Measurements from ENCODE around the gene KRTAP10-2.

The KRTAP10-2 gene

GRCh38 chr21:44514218-44514520 is 37.1 kb downstream of the KRTAP10-2 start:
- Histone ChIP-seq H3K9me3 (ENCODE audit: control insufficient read depth in 5 of 5, low read length in 5 of 5) (peaks cover 0 to 4% (median 0%) of the 10 kb centered on the region in 5 donors), H3K4me1 (ENCODE audit: control insufficient read depth in 5 of 5, insufficient read depth in 5 of 5, low read length in 5 of 5) (peaks cover 0 to 7% (median 6%) of the 10 kb centered on the region in 5 donors), H3K27me3 (ENCODE audit: control insufficient read depth in 5 of 5, insufficient read depth in 4 of 5, low read length in 5 of 5) (peaks cover 0 to 27% (median 17%) of the 10 kb centered on the region in 5 donors), H3K4me3 (ENCODE audit: low read depth in 1 of 5, low read length in 5 of 5) (no peak overlapping the region), H3K27ac (ENCODE audit: low read depth, low read length) (no peak overlapping the region), H3K36me3 (ENCODE audit: control insufficient read depth in 5 of 5, insufficient read depth in 5 of 5, low read length in 5 of 5) (peaks cover 0 to 6% (median 0%) of the 10 kb centered on the region in 5 donors), H3K9ac (ENCODE audit: low read length in 5 of 5) (no peak overlapping the region)

GRCh38 chr21:44513389-44514217 is 37.7 kb downstream of the KRTAP10-2 start:
- H3K9me3 ChIP-seq (ENCODE audit: control insufficient read depth in 5 of 5, low read length in 5 of 5): peaks cover 0 to 4% (median 0%) of the 10 kb centered on the region in 5 donors
- peaks cover 0 to 7% (median 6%) of the 10 kb centered on the region in 5 donors for H3K4me1 ChIP-seq (ENCODE audit: control insufficient read depth in 5 of 5, insufficient read depth in 5 of 5, low read length in 5 of 5)
- H3K4me3 ChIP-seq (ENCODE audit: low read depth in 1 of 5, low read length in 5 of 5): no peak overlapping the region
- peaks cover 0 to 6% (median 0%) of the 10 kb centered on the region in 5 donors for H3K36me3 ChIP-seq (ENCODE audit: control insufficient read depth in 5 of 5, insufficient read depth in 5 of 5, low read length in 5 of 5)
- no peak overlapping the region for H3K27ac ChIP-seq (ENCODE audit: low read depth, low read length)
- H3K9ac ChIP-seq (ENCODE audit: low read length in 5 of 5): no peak overlapping the region
- H3K27me3 ChIP-seq (ENCODE audit: control insufficient read depth in 5 of 5, insufficient read depth in 4 of 5, low read length in 5 of 5): peaks cover 0 to 31% (median 22%) of the 10 kb centered on the region in 5 donors

- no peak overlapping the region for H3K4me3 ChIP-seq (ENCODE audit: low read depth in 1 of 5, low read length in 5 of 5)
- H3K4me1 ChIP-seq (ENCODE audit: control insufficient read depth in 5 of 5, insufficient read depth in 5 of 5, low read length in 5 of 5): peaks cover 0 to 7% (median 6%) of the 10 kb centered on the region in 5 donors
- peaks cover 0 to 34% (median 27%) of the 10 kb centered on the region in 5 donors for H3K27me3 ChIP-seq (ENCODE audit: control insufficient read depth in 5 of 5, insufficient read depth in 4 of 5, low read length in 5 of 5)
- no peak overlapping the region for H3K27ac ChIP-seq (ENCODE audit: low read depth, low read length)
- no peak overlapping the region for H3K9ac ChIP-seq (ENCODE audit: low read length in 5 of 5)
- H3K9me3 ChIP-seq (ENCODE audit: control insufficient read depth in 5 of 5, low read length in 5 of 5): peaks cover 0 to 4% (median 0%) of the 10 kb centered on the region in 5 donors
- peaks cover 0 to 6% (median 0%) of the 10 kb centered on the region in 5 donors for H3K36me3 ChIP-seq (ENCODE audit: control insufficient read depth in 5 of 5, insufficient read depth in 5 of 5, low read length in 5 of 5)
Observed at GRCh38 chr21:44512496-44513388, 38.6 kb downstream of the KRTAP10-2 start.

- Histone ChIP-seq H3K4me1 (ENCODE audit: control insufficient read depth in 5 of 5, insufficient read depth in 5 of 5, low read length in 5 of 5) (peaks cover 0 to 7% (median 6%) of the 10 kb centered on the region in 5 donors), H3K4me3 (ENCODE audit: low read depth in 1 of 5, low read length in 5 of 5) (no peak overlapping the region), H3K9ac (ENCODE audit: low read length in 5 of 5) (no peak overlapping the region), H3K36me3 (ENCODE audit: control insufficient read depth in 5 of 5, insufficient read depth in 5 of 5, low read length in 5 of 5) (peaks cover 0 to 6% (median 0%) of the 10 kb centered on the region in 5 donors), H3K27ac (ENCODE audit: low read depth, low read length) (no peak overlapping the region), H3K27me3 (ENCODE audit: control insufficient read depth in 5 of 5, insufficient read depth in 4 of 5, low read length in 5 of 5) (peaks cover 0 to 34% (median 27%) of the 10 kb centered on the region in 5 donors), H3K9me3 (ENCODE audit: control insufficient read depth in 5 of 5, low read length in 5 of 5) (no peaks in the 10 kb centered on the region)
Observed at GRCh38 chr21:44511938-44512275, 39.4 kb downstream of the KRTAP10-2 start.

GRCh38 chr21:44511219-44511937 is 39.9 kb downstream of the KRTAP10-2 start:
- H3K27me3 ChIP-seq (ENCODE audit: control insufficient read depth in 5 of 5, insufficient read depth in 4 of 5, low read length in 5 of 5): peaks cover 0 to 35% (median 27%) of the 10 kb centered on the region in 5 donors
- no peak overlapping the region for H3K9ac ChIP-seq (ENCODE audit: low read length in 5 of 5)

GRCh38 chr21:44510508-44511218 is 40.6 kb downstream of the KRTAP10-2 start:
- Histone ChIP-seq H3K4me1 (ENCODE audit: control insufficient read depth in 5 of 5, insufficient read depth in 5 of 5, low read length in 5 of 5) (peaks cover 0 to 7% (median 6%) of the 10 kb centered on the region in 5 donors), H3K27me3 (ENCODE audit: control insufficient read depth in 5 of 5, insufficient read depth in 4 of 5, low read length in 5 of 5) (peaks cover 0 to 37% (median 27%) of the 10 kb centered on the region in 5 donors), H3K9me3 (ENCODE audit: control insufficient read depth in 5 of 5, low read length in 5 of 5) (no peaks in the 10 kb centered on the region), H3K9ac (ENCODE audit: low read length in 5 of 5) (no peak overlapping the region), H3K27ac (ENCODE audit: low read depth, low read length) (no peak overlapping the region), H3K36me3 (ENCODE audit: control insufficient read depth in 5 of 5, insufficient read depth in 5 of 5, low read length in 5 of 5) (peaks cover 0 to 6% (median 0%) of the 10 kb centered on the region in 5 donors), H3K4me3 (ENCODE audit: low read depth in 1 of 5, low read length in 5 of 5) (no peak overlapping the region)

More at GRCh38 chr21:44511219-44511937, 39.9 kb downstream of the KRTAP10-2 start:
- no peak overlapping the region for H3K27ac ChIP-seq (ENCODE audit: low read depth, low read length)
- no peaks in the 10 kb centered on the region for H3K9me3 ChIP-seq (ENCODE audit: control insufficient read depth in 5 of 5, low read length in 5 of 5)
- H3K4me1 ChIP-seq (ENCODE audit: control insufficient read depth in 5 of 5, insufficient read depth in 5 of 5, low read length in 5 of 5): peaks cover 0 to 7% (median 6%) of the 10 kb centered on the region in 5 donors
- no peak overlapping the region for H3K4me3 ChIP-seq (ENCODE audit: low read depth in 1 of 5, low read length in 5 of 5)
- H3K36me3 ChIP-seq (ENCODE audit: control insufficient read depth in 5 of 5, insufficient read depth in 5 of 5, low read length in 5 of 5): peaks cover 0 to 6% (median 0%) of the 10 kb centered on the region in 5 donors

GRCh38 chr21:44510109-44510507 is 41.2 kb downstream of the KRTAP10-2 start:
- Histone ChIP-seq H3K27ac (ENCODE audit: low read depth, low read length) (no peak overlapping the region), H3K27me3 (ENCODE audit: control insufficient read depth in 5 of 5, insufficient read depth in 4 of 5, low read length in 5 of 5) (peaks cover 0 to 37% (median 27%) of the 10 kb centered on the region in 5 donors), H3K36me3 (ENCODE audit: control insufficient read depth in 5 of 5, insufficient read depth in 5 of 5, low read length in 5 of 5) (peaks cover 0 to 6% (median 0%) of the 10 kb centered on the region in 5 donors), H3K9me3 (ENCODE audit: control insufficient read depth in 5 of 5, low read length in 5 of 5) (no peaks in the 10 kb centered on the region), H3K4me3 (ENCODE audit: low read depth in 1 of 5, low read length in 5 of 5) (no peak overlapping the region), H3K4me1 (ENCODE audit: control insufficient read depth in 5 of 5, insufficient read depth in 5 of 5, low read length in 5 of 5) (peaks cover 0 to 7% (median 6%) of the 10 kb centered on the region in 5 donors), H3K9ac (ENCODE audit: low read length in 5 of 5) (no peak overlapping the region)

GRCh38 chr21:44509539-44509938 is 41.8 kb downstream of the KRTAP10-2 start:
- Histone ChIP-seq H3K27me3 (ENCODE audit: control insufficient read depth in 5 of 5, insufficient read depth in 4 of 5, low read length in 5 of 5) (peaks cover 0 to 37% (median 27%) of the 10 kb centered on the region in 5 donors), H3K9me3 (ENCODE audit: control insufficient read depth in 5 of 5, low read length in 5 of 5) (no peaks in the 10 kb centered on the region), H3K4me3 (ENCODE audit: low read depth in 1 of 5, low read length in 5 of 5) (no peak overlapping the region), H3K36me3 (ENCODE audit: control insufficient read depth in 5 of 5, insufficient read depth in 5 of 5, low read length in 5 of 5) (peaks cover 0 to 6% (median 0%) of the 10 kb centered on the region in 5 donors), H3K9ac (ENCODE audit: low read length in 5 of 5) (no peak overlapping the region), H3K27ac (ENCODE audit: low read depth, low read length) (no peak overlapping the region), H3K4me1 (ENCODE audit: control insufficient read depth in 5 of 5, insufficient read depth in 5 of 5, low read length in 5 of 5) (peaks cover 0 to 7% (median 6%) of the 10 kb centered on the region in 5 donors)
